ENCODE measurements around the gene NRCAM.

GRCh38 chr7:108266491-108266890 is 189.7 kb downstream of the NRCAM start:
- TF ChIP-seq, protein P1, sequence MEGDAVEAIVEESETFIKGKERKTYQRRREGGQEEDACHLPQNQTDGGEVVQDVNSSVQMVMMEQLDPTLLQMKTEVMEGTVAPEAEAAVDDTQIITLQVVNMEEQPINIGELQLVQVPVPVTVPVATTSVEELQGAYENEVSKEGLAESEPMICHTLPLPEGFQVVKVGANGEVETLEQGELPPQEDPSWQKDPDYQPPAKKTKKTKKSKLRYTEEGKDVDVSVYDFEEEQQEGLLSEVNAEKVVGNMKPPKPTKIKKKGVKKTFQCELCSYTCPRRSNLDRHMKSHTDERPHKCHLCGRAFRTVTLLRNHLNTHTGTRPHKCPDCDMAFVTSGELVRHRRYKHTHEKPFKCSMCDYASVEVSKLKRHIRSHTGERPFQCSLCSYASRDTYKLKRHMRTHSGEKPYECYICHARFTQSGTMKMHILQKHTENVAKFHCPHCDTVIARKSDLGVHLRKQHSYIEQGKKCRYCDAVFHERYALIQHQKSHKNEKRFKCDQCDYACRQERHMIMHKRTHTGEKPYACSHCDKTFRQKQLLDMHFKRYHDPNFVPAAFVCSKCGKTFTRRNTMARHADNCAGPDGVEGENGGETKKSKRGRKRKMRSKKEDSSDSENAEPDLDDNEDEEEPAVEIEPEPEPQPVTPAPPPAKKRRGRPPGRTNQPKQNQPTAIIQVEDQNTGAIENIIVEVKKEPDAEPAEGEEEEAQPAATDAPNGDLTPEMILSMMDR (IDR thresholded peaks at IDR 0.05; ENCODE audit: insufficient read depth, low read length, poor library complexity, severe bottlenecking): no peak
- TF ChIP-seq EZH2phosphoT487 (conservative IDR thresholded peaks at IDR 0.05; ENCODE audit: low read length): no peak

Measured in SU-DHL-6 (cell line).